ENCODE results near the gene EGFL7.

Gene EGFL7

GRCh38 chr9:136685790-136686533 is 23.2 kb downstream of the EGFL7 start:
- DNase-seq (ENCODE audit: low read depth) = no peak
- TF ChIP-seq CTCF (IDR thresholded peaks at IDR 0.05; ENCODE audit: control insufficient read depth, extremely low read depth, insufficient read depth) = no peak
- H3K4me3 ChIP-seq (ENCODE audit: low read depth, low read length) = peak overlapping the region; percentile 70

GRCh38 chr9:136686534-136686793 is 23.7 kb downstream of the EGFL7 start:
- DNase-seq (ENCODE audit: low read depth) = no peak
- no peak for TF ChIP-seq CTCF (IDR thresholded peaks at IDR 0.05; ENCODE audit: control insufficient read depth, extremely low read depth, insufficient read depth)
- peak overlapping the region; percentile 70 for H3K4me3 ChIP-seq (ENCODE audit: low read depth, low read length)

GRCh38 chr9:136686794-136687711 is 24.3 kb downstream of the EGFL7 start, which contains the start of gene AGPAT2:
TSS of gene AGPAT2 (minus strand) at chr9:136687457. CDS start at chr9:136687357, 100 bp downstream.
- no peak for DNase-seq (ENCODE audit: low read depth)
- no peak for TF ChIP-seq CTCF (IDR thresholded peaks at IDR 0.05; ENCODE audit: control insufficient read depth, extremely low read depth, insufficient read depth)

GRCh38 chr9:136687721-136688223 is 25.1 kb downstream of the EGFL7 start:
- DNase-seq (ENCODE audit: low read depth) = no peak
- no peak for TF ChIP-seq CTCF (IDR thresholded peaks at IDR 0.05; ENCODE audit: control insufficient read depth, extremely low read depth, insufficient read depth)
- H3K4me3 ChIP-seq (ENCODE audit: low read depth, low read length) = no peak overlapping the region

More at GRCh38 chr9:136686794-136687711, 24.3 kb downstream of the EGFL7 start, which contains the start of gene AGPAT2:
- peak within 1 kb of the TSS; percentile 70 for H3K4me3 ChIP-seq (ENCODE audit: low read depth, low read length)

GRCh38 chr9:136688274-136689107 is 25.8 kb downstream of the EGFL7 start:
- no peak for DNase-seq (ENCODE audit: low read depth)

More at GRCh38 chr9:136688274-136689107, 25.8 kb downstream of the EGFL7 start:
- TF ChIP-seq CTCF (IDR thresholded peaks at IDR 0.05; ENCODE audit: control insufficient read depth, extremely low read depth, insufficient read depth) = no peak
- no peak overlapping the region for H3K4me3 ChIP-seq (ENCODE audit: low read depth, low read length)
